GM18505 (cell line): ENCODE data around the gene SERHL2.
"Not testable (repeated sequence)": the region's sequence is repeated elsewhere in the genome, so short reads cannot be mapped to it uniquely, and the experiment has no call there.

Experiments used
- ATAC-seq: cut with Tn5 transposase; IDR thresholded peaks from one replicate; pipeline ENCODE4 v1.9.1; 2021; ENCODE audit not compliant: unreplicated experiment
- POLR2A ChIP-seq: IDR thresholded peaks from 4 replicates; pipeline ENCODE4 v1.6.1; 2011; ENCODE audit warnings: borderline replicate concordance; ENCODE audit not compliant: insufficient read depth, insufficient read length; ENCODE audit errors: extremely low read depth

SERHL2 gene

GRCh38 chr22:42601879-42602465, 48.2 kb downstream of the SERHL2 start:
- ATAC-seq = no peak
- no peak for TF ChIP-seq POLR2A

GRCh38 chr22:42602470-42602869, 48.7 kb downstream of the SERHL2 start:
- TF ChIP-seq POLR2A = no peak
- ATAC-seq = no peak

GRCh38 chr22:42603427-42603826, 49.7 kb downstream of the SERHL2 start:
- no peak for ATAC-seq
- TF ChIP-seq POLR2A = no peak

- no peak for TF ChIP-seq POLR2A
- ATAC-seq = no peak
Observed at GRCh38 chr22:42604403-42604802, 50.6 kb downstream of the SERHL2 start.

GRCh38 chr22:42607641-42608040, 53.9 kb downstream of the SERHL2 start:
- not testable (repeated sequence) for ATAC-seq

- TF ChIP-seq POLR2A = no peak
- no peak for ATAC-seq
Observed at GRCh38 chr22:42608136-42608822, 54.5 kb downstream of the SERHL2 start.

GRCh38 chr22:42608823-42609361, 55.1 kb downstream of the SERHL2 start:
- no peak for ATAC-seq
- TF ChIP-seq POLR2A = no peak

GRCh38 chr22:42610186-42610585, 56.4 kb downstream of the SERHL2 start:
- TF ChIP-seq POLR2A = no peak
- ATAC-seq = no peak

- no peak for TF ChIP-seq POLR2A
- ATAC-seq = no peak
Observed at GRCh38 chr22:42611051-42611450, 57.3 kb downstream of the SERHL2 start.

GRCh38 chr22:42612336-42612735, 58.6 kb downstream of the SERHL2 start:
- no peak for TF ChIP-seq POLR2A
- no peak for ATAC-seq

GRCh38 chr22:42613872-42614301, 60.1 kb downstream of the SERHL2 start:
- TF ChIP-seq POLR2A = no peak
- no peak for ATAC-seq

- peak; percentile 65 for ATAC-seq
- peak; percentile 76 for TF ChIP-seq POLR2A
Observed at GRCh38 chr22:42614312-42615091, 60.7 kb downstream of the SERHL2 start, which contains the start of gene POLDIP3. Gene POLDIP3 (minus strand): TSS chr22:42614883. CDS start chr22:42614857, 26 bp downstream.

- TF ChIP-seq POLR2A = peak; percentile 100
- ATAC-seq = peak; percentile 55
Observed at GRCh38 chr22:42615092-42615859, 61.5 kb downstream of the SERHL2 start.

- ATAC-seq = not testable (repeated sequence)
Observed at GRCh38 chr22:42615860-42616175, 62.1 kb downstream of the SERHL2 start.
